Loucy (cell line): Measurements from ENCODE around the gene NIPSNAP2.

Source experiments
- EZH2phosphoT487 ChIP-seq: fragments of 200-600 bp; IDR thresholded peaks from 2 replicates; pipeline ENCODE4 v1.6.1; 2018; ENCODE audit warnings: antibody characterized with exemption, mild to moderate bottlenecking, moderate library complexity, borderline replicate concordance
- TF ChIP-seq, protein P1 (sequence below): fragments of 200-600 bp; sonication (generic); conservative IDR thresholded peaks from 2 replicates; pipeline ENCODE4 v1.5.1; 2014; ENCODE audit warnings: mild to moderate bottlenecking, antibody characterized with exemption, low read length

DNA sequence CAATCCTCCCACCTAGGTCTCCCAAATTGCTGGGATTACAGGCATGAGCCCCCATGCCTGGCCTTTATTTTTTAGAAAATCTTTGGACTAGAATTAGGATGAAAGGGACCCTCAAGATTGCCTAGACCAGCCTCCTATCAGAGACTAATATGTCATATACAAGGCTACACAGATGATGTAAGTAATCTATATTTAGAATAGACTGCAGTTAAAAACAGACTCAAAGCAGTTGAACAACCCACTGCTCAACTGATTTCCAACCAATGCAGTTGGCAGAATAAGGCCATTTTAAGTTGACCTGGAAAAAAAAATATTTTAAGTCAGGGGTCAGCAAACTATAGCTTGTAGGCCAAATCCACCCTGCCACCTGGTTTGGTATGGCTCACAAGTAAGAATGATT lies 59.1 kb downstream of the NIPSNAP2 start:
- TF ChIP-seq, protein P1, sequence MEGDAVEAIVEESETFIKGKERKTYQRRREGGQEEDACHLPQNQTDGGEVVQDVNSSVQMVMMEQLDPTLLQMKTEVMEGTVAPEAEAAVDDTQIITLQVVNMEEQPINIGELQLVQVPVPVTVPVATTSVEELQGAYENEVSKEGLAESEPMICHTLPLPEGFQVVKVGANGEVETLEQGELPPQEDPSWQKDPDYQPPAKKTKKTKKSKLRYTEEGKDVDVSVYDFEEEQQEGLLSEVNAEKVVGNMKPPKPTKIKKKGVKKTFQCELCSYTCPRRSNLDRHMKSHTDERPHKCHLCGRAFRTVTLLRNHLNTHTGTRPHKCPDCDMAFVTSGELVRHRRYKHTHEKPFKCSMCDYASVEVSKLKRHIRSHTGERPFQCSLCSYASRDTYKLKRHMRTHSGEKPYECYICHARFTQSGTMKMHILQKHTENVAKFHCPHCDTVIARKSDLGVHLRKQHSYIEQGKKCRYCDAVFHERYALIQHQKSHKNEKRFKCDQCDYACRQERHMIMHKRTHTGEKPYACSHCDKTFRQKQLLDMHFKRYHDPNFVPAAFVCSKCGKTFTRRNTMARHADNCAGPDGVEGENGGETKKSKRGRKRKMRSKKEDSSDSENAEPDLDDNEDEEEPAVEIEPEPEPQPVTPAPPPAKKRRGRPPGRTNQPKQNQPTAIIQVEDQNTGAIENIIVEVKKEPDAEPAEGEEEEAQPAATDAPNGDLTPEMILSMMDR: no peak
- TF ChIP-seq EZH2phosphoT487: no peak
